Measurements from ENCODE around the gene CRIP2. TPM values are rescaled to one million over a fixed set of nuclear protein-coding genes. Genes with fewer than 3 reads are reported as not detected.

The CRIP2 gene
- total and polyA plus RNA-seq, 2 of the 13 experiments (the other 11 are each of a cell fraction or from before 2014, with no cell fraction given), result 31.6 to 37.9 TPM

DNA sequence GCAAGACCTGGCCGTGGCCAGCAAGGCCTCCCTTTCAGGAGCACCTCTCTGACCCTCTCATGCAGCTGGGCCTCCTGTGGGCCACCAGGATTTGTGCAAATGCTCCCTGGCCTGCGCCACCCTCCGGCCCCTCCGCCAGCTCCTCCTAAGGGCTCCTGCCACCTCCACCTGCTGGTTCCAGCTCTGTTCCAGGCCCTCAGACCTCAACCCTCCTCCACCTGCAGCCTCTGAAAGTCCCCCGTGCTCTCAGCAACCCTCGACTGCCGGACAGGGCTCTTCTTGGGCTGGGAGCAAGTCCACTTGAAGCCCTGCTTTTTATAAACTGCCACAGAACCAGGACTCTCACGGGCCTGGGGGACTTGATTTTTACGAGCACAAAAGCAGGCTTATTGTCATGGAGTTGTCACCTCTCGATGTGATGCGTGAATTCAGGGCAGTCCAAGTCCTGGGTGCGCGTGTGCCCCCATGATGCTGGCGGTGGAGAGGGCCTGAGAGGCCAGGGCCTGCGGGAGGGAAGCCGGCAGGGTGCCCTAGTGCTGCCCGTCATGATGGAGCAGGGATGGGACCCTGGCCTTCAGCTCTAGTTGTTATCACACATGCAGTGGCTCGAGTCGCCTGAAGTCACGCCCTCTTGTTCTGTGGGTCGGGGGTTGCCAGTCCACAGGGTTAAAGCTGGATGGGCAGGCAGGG lies 25.6 kb downstream of the CRIP2 start (continued):
- peak; percentile 1 for TF ChIP-seq ZNF687 (CRISPR knock-in tag; IDR thresholded peaks at IDR 0.05)
- peak; percentile 12; the same call in 1 of the 2 replicates for TF ChIP-seq CSRNP1 (CRISPR knock-in tag; IDR thresholded peaks at IDR 0.05)
- 0 out of 2 replicates have a peak, but pooled peaks have one; percentile 4 for TF ChIP-seq ZNF558 (CRISPR knock-in tag; IDR thresholded peaks at IDR 0.05; ENCODE audit: borderline replicate concordance)
- TF ChIP-seq, protein P1, sequence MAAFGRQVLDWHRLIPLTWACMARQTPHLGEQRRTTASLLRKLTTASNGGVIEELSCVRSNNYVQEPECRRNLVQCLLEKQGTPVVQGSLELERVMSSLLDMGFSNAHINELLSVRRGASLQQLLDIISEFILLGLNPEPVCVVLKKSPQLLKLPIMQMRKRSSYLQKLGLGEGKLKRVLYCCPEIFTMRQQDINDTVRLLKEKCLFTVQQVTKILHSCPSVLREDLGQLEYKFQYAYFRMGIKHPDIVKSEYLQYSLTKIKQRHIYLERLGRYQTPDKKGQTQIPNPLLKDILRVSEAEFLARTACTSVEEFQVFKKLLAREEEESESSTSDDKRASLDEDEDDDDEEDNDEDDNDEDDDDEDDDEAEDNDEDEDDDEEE (CRISPR knock-in tag; IDR thresholded peaks at IDR 0.05), result 0 out of 2 replicates have a peak, but pooled peaks have one; percentile 42
- peak; percentile 71 for TF ChIP-seq POLR2G (IDR thresholded peaks at IDR 0.05; ENCODE audit: low read depth, low read length)
- TF ChIP-seq ZBTB40 (IDR thresholded peaks at IDR 0.05), result no peak
- TF ChIP-seq ZBTB40 (CRISPR knock-in tag; IDR thresholded peaks at IDR 0.05), result 0 out of 2 replicates have a peak, but pooled peaks have one; percentile 2
- TF ChIP-seq HNRNPLL (IDR thresholded peaks at IDR 0.05; ENCODE audit: low read depth, low read length, poor library complexity, severe bottlenecking), result peak; percentile 5
- 0 out of 2 replicates have a peak, but pooled peaks have one; percentile 11 for TF ChIP-seq SMAD1 (CRISPR knock-in tag; IDR thresholded peaks at IDR 0.05; ENCODE audit: borderline replicate concordance, low read depth)
- peak; percentile 34; the same call in 1 of the 2 replicates for TF ChIP-seq ZNF790 (CRISPR knock-in tag; IDR thresholded peaks at IDR 0.05; ENCODE audit: borderline replicate concordance)
- TF ChIP-seq HNRNPL (IDR thresholded peaks at IDR 0.05; ENCODE audit: low read depth, low read length), result 0 out of 2 replicates have a peak, but pooled peaks have one; percentile 17

All from HepG2 (cell line).